ENCODE measurements around the gene PTTG1IP.
A peak's percentile ranks its signal among the peaks of the same experiment; 100 is the strongest.

The PTTG1IP gene

GRCh38 chr21:44894687-44895302, 21.3 kb upstream of the PTTG1IP start:
- no peak for DNase-seq

GRCh38 chr21:44893948-44894656, 20.6 kb upstream of the PTTG1IP start:
- DNase-seq, result no peak

GRCh38 chr21:44893278-44893556, 19.7 kb upstream of the PTTG1IP start:
- no peak for DNase-seq

GRCh38 chr21:44892536-44893277, 19.2 kb upstream of the PTTG1IP start:
- DNase-seq, result peak; percentile 74 to 76

- no peak for DNase-seq
These were observed 18.6 kb upstream of the PTTG1IP start for GRCh38 chr21:44892095-44892494.

GRCh38 chr21:44891631-44892031, 18.1 kb upstream of the PTTG1IP start:
- no peak for DNase-seq

- no peak for DNase-seq
These were observed 17.6 kb upstream of the PTTG1IP start for GRCh38 chr21:44890961-44891541.

- no peak for DNase-seq
These were observed 16.9 kb upstream of the PTTG1IP start for GRCh38 chr21:44890338-44890931.

- no peak for DNase-seq
These were observed 16.3 kb upstream of the PTTG1IP start for GRCh38 chr21:44889625-44890337.

- no peak for DNase-seq
These were observed 15.4 kb upstream of the PTTG1IP start for GRCh38 chr21:44888581-44889550.

- no peak for DNase-seq
These were observed 14.5 kb upstream of the PTTG1IP start for GRCh38 chr21:44887807-44888580.

GRCh38 chr21:44887126-44887806, 13.8 kb upstream of the PTTG1IP start:
- no peak for DNase-seq

- DNase-seq, result no peak
These were observed 12.9 kb upstream of the PTTG1IP start for GRCh38 chr21:44886113-44887075.

GRCh38 chr21:44885615-44886014, 12.1 kb upstream of the PTTG1IP start:
- DNase-seq, result no peak

GRCh38 chr21:44884097-44884496, 10.6 kb upstream of the PTTG1IP start:
- DNase-seq, result no peak

GRCh38 chr21:44883250-44883649, 9.8 kb upstream of the PTTG1IP start:
- DNase-seq, result no peak

- DNase-seq, result no peak
These were observed 7.8 kb upstream of the PTTG1IP start for GRCh38 chr21:44881198-44881872.

All from stimulated activated CD4-positive, alpha-beta T cell treated with anti-CD3 and anti-CD28 coated beads, Interleukin-4, amount 100 ng/mL, for 4 hours (primary cell).